Suppressor macrophage treated with lipopolysaccharide for 1 hour (primary cell): ENCODE data around the gene HEATR5B.
"Not testable (repeated sequence)": the region's sequence is repeated elsewhere in the genome, so short reads cannot be mapped to it uniquely, and the experiment has no call there.

Experiments
- DNase-seq, 3 donors: peaks; one replicate each; pipeline ENCODE4 v3.0.0-alpha.2; 2020 to 2022

HEATR5B gene

DNA sequence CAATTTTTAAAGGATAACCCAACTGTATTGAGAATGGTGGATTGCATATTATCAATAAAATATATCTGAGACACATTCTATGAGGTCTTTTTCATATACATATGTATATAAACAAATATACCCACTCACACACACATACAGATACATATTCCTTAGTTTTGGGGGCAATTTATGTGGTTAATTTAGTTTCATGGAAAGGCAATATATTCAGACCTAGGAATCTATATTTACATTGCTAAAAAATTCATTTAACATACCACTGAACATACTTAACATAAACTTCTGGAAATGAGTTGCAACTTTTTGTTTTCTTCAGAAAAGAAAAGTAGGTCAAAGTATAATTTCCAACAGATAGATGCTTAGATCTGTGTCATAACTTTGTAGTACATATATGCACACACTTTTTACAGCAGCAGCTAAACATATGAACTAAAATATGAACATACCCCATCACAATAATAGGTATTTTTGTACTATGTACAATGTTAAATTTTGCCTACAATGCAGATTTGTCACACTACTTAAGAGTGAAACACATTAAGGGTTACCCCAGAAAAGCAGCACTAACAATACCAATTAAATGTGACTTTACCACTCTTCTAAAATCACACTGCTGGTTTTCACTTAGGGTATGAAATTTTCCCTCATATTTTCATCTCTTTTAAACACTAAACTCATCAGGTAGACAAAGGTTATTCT is 23.0 kb downstream of the HEATR5B start:
- no peak for DNase-seq

DNA sequence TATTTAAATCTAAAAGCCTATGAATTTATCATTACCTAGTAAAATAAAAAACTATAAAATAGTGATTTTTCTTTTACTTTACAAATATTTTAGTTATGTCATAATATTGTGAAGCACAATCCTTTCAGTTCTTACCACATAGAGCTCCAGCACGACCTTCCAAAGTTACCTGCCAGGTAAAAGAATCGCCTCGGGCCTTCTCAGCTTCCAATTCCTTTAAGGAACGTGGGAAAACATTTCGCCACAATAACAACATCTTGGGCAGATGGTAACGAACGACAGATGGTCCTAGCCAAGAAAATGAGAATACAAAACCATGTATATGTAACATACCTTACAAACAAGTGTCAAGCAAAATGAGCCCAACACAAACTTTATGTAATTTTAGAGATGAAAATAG is 23.7 kb downstream of the HEATR5B start:
- DNase-seq = no peak

DNA sequence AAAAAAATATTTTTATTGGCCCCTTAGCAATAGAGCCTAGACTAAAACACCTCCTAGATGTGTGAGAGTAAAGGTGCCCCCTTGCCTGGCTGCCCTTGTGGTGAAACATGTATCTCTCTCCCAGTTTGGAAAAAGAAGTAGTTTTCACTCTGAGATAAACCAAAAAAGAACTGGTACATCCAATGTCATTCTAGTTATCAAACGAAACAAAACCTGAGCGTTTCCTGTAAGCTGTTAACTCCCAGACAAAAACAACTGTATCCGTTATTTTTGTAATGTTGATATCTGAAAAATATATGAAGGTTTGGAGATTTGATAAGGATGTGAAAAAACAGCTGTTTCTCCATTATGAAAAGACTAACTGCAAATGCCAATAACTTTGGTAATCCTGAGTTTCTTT is 24.3 kb downstream of the HEATR5B start:
- no peak for DNase-seq

DNA sequence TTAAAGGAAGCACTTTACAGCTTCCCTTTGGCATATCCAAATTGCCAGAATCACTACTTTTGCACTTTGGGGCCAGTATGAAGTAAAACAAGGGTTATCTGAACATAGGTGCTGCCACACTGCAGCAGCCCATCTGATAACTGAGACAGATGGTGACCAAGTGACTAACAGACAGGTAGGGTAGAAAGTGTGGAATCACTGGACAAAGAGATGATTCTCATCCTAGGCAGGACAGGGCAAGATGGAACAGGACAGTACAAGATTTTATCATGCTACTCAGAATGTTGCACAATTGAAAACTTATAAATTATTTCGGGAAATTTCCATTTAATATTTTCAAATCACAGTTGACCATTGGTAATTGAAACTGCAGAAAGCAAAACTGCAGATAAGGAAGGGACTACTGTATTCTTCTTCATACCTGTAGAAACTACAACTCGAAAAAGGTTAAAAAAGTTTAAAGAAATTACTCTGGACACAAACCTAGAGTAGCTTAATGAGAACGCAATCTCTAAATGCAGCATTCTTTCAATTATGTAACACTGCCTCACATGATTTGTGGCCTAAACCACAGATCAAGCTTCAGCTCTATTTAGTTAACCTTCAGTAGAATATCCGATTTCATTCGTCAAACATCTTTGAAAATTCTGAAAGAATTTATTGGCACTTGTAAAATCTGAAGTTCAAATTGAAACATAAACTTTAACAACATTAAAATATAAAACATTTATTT is 31.4 kb downstream of the HEATR5B start:
- no peak for DNase-seq

DNA sequence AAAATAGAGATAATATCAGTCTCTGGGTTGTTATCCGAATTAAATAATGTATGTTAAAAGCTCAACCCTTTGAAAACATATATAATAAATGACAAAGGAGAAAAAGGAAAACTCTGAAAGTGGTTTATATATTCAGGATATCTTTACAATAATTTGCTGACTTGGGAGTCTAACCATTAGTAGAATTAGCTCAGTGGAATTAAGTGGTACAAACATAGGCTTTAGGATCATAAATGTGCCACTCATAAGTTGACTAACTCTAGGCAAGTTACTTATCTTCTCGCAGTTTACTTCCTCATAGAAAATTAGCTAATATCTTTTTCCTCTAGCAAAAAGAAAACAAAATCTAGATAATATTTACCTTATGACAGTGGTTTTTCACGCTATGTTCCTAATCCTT is 44.6 kb downstream of the HEATR5B start:
- DNase-seq = no peak

DNA sequence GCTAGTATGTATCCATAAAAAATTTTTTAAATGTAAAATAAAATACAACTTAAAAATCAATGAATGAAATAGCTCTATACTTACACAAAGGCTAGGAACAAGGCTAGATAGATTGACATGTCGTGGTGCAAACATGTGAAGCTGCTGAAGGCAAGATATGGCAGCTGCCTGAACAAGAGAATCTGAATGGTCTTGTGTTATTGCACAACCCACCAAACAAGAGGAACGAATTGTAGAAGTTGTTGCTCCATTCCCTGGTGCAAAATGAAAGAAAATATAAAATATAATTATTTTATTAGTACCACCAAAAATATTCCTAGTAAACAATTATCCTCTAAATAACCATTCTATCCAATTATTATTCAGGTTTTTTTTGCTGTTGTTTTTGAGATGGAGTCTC is 46.4 kb downstream of the HEATR5B start:
- no peak for DNase-seq

DNA sequence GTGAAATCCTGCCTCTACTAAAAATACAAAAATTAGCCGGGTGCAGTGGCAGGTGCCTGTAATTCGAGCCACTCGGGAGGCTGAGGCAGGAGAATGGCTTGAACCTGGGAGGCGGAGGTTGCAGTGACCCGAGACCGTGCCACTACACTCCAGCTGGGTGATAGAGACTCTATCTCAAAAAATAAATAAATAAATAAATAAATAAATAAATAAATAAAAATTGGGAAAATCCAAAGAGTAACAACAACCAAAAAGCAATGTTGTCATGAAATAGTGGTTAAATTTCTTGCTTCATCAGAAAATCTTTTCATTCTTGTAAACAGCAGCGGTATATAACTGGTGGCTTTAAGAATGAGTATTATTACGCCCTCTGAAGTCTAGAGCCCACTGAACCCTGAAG is 54.4 kb downstream of the HEATR5B start:
- no peak for DNase-seq

DNA sequence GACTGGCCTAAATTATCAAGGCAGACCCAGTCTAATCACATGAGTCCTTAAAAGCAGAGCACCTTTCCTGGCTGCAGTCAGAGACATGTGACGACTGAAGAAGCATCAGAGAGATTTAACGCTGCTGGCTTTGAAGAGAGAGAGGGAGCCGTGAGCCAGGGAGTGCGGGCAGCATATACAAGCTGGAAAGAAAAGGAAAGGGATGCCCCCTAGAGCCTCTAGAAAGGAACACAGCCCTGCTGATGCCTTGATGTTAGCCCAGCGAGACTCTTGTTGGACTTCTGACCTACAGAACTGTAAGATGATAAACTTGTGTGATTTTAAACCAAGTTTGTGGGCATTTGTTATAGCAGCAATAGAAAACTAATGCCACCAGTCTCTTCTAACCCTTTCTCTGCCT is 58.1 kb downstream of the HEATR5B start:
- no peak for DNase-seq

DNA sequence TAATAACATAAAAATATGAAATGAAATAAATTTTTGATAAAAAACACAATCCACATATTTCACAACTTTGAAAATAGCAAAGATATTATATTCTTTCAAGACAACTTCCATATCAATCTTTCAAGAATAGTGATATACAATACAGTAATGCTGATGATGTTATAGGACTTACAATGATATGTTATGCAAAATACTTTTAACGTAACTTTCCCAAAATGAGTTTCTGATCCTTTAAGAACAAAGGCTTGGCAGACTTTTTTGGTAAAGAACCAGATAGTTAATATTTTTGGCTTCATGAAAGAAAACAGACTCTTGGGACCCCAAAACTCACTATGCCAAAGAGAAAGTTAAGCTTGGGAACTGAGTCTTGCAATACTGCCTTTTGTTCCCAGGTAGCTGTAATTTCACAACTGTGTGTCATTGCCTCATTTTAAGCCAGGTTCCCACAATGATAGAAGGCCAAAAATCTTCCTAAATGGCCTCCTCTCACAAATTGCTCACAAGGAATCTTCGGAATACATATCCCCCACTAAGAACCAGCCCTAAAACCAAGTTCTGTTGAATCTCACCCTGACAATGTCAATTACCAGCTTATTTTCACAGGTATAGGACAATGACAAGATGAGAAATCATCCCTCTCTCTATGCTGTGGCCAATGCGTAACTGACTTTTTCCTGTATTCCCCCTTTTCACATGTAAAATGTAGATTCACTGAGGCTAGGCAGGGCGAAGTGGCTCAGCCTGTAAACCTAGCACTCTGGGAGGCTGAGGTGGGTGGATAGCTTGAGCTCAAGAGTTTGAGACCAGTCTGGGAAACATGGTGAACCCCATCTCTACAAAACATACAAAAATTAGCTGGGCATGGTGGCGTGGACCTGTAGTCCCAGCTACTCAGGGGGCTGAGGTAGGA is 63.0 kb downstream of the HEATR5B start:
- DNase-seq = no peak

DNA sequence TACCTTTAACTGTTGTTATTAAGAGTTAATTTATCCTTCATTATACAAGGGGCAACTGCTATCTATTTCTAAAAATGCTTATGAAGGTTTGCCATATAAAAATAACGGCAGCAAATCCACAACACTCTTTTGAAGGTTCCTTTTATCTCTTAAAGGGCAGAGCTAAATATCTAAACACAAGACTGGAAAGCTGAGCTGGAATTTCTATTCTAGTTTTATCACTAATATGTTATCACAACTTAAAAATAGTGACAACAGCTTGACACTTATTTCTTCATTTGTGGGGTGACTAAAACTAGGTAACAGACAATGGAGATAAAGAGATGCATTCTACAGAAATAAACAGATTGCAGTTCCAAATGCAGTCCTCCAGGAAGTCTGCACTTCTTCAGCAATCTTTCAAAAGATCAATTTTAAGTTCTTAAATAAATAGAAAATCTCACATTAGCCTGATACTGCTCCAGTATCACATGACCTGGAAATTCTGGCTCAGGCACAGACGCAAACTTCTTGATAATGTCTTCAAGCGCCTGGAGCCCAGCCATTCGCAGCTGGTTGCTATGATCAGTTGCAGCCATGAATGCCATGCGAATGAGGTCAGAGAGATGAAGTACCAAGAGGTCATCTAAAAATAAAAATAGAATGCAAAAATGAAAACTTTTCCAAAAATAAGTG is 63.8 kb downstream of the HEATR5B start:
- DNase-seq = no peak

DNA sequence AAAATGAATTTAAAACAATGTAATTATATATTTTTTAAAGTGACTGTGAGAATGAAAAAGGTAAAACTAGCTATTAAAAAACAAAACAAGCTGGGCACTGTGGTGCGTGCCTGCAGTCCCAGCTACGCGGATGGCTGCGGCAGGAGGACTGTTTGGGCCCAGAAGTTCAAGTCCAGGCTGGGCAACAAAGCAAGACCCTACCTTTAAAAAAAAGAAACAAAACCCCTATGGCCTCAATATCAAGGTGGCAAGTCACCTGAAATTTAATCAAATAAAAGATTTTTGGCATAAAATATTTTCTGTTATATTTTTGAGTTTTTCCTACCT is 70.9 kb downstream of the HEATR5B start:
- no peak for DNase-seq

DNA sequence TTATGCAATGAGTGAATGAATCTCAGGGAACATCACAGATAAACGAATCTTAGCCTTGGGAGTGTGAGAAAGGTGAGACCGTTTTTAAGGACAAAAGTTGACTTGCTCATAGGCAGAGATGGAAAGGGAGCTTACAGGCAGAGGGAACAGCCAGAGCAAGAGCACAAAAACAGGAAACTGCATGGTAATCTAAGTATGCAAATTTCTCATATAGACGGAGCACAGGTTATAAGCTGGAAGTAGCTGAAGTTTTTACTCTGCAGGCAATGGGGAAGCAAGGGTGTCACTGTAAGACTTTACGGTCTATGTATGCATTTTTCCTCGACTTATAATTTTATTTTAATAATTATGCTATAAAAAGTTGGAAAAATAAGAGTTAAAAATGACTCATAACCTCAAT is 73.0 kb downstream of the HEATR5B start:
- peak; percentile 4 to 20 (median 10) for DNase-seq

DNA sequence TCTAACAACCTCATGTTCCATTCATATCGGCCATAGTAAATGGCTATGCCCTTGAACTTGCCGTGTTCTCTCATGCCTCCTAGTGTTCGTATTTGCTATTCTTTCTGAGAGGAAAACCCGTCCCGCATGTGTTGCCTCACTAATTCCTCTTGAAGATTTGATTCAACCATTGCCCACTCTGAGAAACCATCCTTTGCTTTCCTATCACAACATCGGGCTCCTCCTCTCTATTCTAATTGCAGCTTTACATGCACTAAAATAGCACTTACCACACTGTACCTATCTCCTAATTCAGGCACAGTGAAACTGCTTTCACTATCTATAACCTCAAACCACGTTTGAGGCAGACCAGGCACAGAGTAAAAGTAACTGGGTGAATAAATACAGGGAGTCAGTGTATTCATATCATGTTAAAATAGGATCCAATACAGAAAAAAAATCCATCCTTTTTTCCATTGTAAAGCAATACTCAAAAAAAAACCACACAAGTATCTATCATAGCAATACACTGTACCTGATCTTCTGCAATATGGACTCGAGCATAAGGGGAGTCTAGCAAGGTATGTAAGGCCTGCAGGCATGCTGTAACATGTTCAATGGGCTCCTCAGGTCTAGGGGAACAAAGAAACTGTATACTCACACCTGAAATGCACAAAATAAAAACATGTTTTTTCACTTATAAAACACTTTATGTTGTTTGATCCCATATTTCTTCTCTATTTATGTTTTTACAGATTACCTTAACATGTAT is 78.9 kb downstream of the HEATR5B start:
- DNase-seq = peak in 2 of 3 donors; percentile 19 to 25

DNA sequence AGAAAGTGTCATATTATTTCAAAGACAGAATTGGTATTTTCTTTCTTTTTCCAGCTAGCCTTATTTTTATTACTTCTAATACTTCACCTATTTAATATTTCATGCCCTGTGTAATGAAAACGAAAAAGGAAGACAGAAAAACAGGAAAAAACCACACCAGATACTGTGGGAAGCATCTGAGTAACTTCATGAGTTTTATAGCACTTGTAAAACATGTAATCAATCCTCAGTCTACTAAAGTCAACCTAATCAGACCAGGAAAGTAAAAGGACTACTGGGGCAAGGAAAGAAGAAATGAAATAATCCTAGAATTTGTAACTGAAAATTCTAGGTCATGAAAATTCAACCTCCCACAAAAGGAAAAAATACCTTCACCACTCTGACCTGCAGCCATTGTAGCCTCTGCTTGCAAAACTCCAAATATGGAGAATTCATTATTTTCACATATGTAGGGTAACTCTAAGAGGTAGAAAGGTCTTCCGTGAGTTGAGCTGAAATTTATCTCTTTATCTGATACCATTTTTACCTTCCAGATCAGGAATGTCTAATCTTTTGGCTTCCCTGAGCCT is 83.1 kb downstream of the HEATR5B start:
- DNase-seq = no peak

DNA sequence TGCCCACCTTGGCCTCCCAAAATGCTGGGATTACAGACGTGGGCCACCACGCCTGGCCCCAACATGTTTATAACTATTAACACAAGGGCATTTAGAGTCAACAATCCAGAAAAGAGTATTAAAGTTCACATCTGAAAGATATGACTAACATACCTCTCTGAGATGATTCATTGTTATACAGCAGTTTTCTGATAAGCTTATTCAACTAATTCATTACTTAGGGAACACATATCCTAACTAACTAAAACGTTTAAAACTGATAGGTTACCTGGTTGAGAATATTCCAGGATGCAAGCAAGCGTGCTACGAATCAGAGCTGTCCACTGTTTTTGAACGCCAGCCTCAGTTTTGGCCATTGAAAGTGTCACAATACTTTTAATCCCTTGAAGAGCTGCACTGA is 83.9 kb downstream of the HEATR5B start:
- DNase-seq = no peak

DNA sequence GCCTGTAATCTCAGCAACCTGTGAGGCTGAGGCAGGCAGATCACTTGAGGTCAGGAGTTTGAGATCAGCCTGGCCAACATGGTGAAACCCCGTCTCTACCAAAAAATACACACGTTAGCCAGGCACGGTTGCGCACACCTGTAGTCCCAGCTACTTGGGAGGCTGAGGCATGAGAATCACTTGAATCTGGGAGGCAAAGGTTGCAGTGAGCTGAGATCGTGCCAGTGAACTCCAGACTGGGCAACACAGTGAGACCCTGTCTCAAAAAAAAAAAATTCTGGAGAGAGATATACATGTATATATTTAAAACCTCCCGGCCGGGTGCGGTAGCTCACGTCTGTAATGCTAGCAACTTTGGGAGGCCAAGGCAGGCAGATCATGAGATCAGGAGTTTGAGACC is 84.8 kb downstream of the HEATR5B start:
- DNase-seq = not testable (repeated sequence)

DNA sequence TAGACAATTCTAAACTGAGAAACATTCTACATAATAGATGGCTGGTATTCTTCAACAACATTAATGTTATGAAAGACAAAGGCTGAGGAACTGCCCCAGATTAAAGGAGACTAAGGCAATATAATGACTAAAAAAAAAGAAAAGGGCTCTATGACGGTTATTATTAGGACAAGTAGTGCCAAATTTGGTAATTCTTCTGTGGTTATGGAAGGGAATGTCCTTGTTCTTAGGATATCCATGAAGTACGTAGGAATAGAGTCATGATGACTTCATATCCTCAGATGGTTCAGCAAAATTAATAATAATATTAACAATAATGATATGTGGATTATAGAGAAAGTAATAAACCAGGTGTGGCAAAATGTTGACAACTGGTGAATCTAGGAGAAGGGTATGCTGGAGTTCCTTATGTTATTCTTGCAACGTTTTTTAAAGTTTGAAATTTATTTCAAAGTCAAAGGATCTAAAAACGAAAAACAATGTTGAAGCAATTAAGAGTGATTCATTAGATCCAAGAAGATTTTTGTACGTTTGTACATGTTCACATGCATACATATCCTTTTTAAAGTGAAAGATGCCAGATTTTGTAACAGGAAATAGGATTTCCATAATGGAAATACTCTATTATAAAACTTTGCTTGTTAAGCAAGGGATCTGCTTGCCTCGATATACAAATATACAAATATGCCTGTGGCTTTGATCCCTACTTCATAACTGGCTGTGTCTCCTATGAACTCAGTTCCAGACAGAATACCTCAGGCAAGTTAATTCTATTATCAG is 90.1 kb downstream of the HEATR5B start:
- no peak for DNase-seq

DNA sequence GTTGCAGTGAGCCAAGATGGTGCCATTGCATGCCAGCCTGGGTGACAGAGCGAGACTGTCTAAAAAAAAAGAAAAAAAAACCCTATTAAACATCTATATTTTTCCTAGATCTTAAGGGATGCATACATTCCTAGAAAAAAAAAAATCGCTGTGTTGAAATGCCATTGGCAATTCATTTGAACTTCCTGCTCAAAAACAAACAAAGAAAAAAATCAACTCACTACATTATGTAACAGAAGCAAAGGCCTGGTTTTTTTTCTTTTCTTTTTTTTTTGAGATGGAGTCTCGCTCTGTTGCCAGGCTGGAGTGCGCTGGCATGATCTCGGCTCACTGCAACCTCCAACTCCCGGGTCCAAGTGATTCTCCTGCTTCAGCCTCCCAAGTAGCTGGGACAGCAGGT is 96.2 kb downstream of the HEATR5B start:
- no peak for DNase-seq

DNA sequence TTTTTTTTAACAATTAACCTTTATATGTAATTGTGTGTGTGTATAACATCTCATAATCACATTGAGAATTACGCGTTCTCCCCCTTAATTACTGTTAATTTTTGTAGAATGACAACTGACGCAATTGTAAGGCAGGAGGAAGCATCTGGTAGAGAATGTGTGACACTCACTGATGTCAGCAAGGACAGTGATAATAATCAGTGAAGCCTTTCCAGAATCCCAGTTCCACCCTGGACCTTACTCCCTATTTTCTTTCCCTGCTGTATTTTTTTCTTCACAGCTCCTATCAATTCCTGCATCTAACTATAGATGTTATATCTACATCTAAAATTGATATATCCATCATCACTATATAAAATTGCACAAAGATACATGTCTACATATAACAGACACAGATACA is 101.7 kb downstream of the HEATR5B start:
- no peak for DNase-seq

DNA sequence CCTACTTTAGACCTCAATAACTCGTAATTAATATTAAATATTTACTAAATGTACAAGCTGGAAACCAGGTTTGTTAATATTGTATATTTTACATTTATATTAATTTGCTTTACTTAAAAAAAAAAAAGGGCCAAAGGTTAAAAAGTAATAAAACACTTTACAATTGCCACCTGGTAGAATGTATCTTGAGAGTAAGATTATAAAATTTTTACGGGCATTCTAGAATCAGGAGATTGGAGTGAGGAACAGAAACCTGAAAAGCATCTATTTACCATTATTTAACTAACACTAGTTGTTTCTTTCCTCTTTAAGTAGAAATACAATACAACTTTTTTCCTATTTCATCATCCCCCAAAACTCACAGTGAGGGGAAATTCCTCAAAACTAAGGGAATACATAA is 102.3 kb downstream of the HEATR5B start:
- no peak for DNase-seq

DNA sequence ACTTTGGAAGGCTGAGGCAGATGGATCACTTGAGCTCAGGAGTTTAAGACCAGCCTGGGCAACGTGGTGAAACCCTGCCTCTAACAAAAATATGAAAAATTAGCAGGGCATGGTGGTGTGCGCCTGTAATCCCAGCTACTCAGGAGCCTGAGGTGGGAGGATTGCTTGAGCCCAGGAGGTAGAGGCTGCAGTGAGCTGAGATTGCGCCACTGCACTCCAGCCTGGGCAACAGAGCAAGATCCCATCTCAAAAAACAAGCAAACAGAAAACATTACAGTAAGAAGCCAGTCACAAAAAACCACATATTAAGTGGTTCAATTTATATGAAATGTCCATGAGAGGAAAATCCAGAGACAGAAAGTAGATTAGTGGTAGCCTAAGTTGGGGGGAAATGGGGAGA is 105.2 kb downstream of the HEATR5B start:
- not testable (repeated sequence) for DNase-seq
